GM18517 (cell line): ENCODE results near the gene UXT.
"Not testable (repeated sequence)": the region's sequence is repeated elsewhere in the genome, so short reads cannot be mapped to it uniquely, and the experiment has no call there.

Experiments
- ATAC-seq: cut with Tn5 transposase; IDR thresholded peaks from one replicate; pipeline ENCODE4 v1.9.1; 2021; ENCODE audit warnings: mild to moderate bottlenecking, moderate library complexity; ENCODE audit not compliant: unreplicated experiment

UXT gene, protein sequence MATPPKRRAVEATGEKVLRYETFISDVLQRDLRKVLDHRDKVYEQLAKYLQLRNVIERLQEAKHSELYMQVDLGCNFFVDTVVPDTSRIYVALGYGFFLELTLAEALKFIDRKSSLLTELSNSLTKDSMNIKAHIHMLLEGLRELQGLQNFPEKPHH

DNA sequence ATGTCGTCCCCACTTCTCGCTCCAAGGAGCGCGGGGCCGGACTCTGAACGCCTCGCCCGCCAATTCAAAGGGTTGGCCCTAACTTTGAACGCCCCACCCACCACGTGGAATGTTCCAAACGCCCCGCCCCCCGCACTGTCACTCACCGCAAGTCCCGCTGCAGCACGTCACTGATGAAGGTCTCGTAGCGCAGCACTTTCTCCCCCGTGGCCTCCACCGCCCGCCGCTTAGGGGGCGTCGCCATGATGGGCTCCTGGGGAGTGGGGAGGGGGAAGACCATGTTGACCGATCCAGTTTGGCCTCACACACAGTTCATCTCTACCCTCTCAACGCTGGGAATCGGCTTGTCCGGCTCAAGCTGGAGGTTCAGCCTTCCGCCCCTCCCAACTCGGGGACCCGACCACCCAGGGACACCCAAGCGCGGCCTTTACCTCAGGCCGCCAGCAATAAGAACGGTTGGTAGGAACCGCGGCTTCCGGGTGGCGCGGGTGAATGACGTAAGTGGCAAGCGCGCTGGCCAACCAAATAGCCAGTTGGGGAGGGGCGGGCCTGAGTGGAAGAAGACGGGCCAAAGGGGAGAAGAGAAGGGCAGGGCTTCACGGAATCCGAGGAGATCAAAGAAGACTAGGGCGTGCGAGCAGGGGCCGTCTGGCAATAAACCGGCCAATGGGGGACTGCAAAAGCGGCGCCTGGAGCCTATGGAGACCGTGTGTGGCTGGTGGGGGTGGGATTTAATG lies at the start of gene UXT:
Gene UXT (minus strand): TSS at position 497 of the 737 bp plus-strand sequence. CDS start 253 bp downstream, at position 244.
- ATAC-seq, result peak; percentile 73

DNA sequence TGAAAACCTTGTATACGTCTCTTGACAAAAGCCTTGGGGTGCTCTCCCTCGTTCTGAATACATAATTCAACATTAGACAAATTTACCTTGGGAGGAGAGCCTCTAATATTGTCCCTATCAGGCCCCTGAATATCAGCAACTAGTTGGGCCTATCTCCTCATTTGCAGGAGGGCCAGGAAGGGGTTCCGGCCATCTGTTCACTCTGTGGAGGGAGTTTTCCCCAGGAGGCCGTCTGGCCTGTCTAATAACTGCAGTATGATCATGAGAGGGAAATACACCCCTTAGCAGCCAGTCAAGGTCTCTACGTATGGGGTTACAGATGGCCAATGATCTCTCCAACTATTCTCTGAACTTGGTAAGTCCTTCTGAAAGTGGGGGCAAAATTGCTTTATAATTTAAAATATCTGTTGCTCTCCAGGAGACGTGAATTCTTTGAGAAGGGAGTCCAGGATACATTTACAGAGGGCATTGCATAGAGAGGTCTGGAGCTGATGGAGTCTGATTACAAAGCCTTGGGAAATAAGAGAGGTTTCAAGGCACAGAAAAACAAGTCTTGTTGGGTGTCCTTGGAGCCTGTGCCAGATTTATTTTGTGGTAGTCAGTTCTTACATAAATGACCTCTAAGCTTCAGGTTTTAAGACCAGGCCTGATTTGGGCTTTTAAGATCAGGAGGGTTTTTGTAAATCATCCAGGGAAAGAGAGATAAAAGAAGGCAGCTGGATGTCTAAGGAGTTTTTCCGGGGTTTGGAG lies 48.2 kb upstream of the UXT start:
- ATAC-seq, result no peak

DNA sequence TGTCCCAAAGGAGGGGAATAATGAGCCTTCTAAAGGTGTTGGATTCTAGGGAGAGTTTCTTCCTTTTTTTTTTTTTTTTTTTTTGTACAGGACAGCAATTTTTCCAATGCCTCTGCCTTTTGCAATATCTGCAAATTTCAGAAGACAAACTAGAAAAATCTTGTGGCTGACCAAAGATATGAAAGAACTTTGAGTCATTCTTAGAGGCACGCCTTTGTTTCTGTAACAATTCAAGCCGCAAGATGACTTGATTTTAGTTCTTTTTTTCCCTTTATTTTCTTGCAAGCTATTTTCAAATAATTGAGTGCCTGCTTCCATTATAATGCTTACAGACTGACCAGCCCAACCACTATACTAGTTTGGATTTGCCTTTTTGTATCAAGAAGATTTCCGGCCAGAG lies 47.6 kb upstream of the UXT start:
- no peak for ATAC-seq

DNA sequence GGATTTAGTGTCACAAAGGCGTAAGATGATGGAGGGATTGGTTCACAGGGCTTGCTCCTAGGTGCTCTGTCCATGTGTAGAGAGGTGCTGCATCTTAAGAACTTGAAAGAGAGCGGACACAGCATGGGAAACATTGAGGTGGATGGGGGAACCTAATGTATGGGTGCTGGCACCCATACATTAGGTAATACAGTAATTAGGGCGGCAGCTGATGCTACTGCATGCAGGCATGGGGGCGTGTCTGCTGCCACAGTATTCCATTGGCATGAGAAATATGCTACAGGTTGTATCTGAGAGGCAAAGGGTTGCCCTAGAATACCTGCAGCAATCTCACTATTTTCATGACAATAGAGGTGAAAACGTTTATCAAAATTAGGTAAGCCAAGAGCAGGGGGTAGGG lies 45.8 kb upstream of the UXT start:
- no peak for ATAC-seq

DNA sequence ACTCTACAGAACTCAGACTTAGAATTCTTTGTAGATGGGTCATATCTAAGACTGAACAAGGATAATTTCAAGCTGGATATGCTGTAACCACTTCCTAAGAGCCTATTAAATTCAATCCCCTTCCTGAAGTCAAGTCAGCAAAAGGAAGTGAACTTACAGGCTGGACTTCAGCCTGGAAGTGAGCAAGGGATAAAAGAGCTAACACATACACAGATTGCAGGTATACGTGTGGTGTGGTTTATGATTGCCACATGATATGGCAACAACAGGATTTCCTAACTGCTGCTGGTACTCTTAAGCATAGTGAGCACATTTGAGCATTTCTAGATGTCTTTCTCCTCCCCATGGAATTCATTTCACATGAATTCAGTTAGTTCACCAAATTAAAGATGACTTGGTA lies 38.2 kb upstream of the UXT start:
- no peak for ATAC-seq

DNA sequence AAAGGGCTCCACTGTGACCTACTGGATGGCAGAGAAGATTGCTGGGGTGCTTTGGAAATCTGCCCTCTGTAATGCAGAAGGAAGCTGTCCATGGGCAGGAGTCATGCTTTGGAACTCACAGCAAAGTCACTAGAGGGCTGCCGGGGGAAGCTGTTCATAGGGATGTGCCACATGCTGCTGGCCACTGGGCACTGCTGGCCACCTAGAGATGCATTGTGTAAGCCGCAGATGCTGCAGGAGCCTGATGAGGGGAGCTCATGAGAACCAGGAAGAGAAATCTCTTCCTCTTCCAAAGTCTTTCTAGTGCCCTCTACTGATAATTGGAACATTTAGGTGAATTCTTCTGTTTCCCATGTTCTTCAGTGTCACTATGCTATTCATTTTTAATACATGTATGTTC lies 31.2 kb upstream of the UXT start:
- no peak for ATAC-seq

DNA sequence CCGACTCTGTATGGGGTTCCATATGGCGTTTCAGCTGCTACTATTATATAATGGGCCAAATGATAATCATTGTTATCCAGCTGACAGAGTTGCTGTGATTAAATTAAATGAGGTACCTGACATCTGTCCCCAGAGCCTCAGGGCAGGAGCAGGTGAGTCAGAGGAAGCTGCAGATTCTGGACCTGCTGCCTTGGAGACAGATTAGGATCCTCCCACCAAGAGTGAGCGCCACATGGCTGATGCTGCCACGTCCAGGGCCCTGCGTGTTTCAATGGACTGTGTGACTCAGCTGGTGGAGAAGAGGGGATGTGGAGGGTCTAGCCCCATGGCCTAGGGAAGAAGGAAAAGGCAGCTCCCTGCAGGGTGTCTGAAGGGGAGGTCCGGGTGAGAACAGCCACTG lies 28.3 kb upstream of the UXT start:
- ATAC-seq, result no peak

DNA sequence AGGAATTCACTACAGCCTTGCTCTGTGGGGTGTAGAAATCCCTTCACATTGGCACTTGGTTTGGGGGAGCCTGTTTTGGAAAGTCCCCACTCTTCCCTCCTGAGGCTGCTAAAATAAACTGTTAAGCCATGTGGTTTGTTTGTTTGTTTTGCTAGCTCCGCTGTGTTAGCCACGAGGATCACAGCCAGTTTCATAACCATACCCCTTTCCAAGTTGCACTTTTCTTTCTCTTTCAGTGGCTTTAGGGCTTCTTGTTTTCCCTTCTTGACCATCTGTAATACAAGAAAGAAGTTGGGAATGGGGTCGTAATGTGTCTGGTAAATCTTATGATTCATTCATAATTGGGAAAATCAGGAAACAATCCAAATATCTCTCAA lies 24.8 kb upstream of the UXT start:
- ATAC-seq, result no peak

DNA sequence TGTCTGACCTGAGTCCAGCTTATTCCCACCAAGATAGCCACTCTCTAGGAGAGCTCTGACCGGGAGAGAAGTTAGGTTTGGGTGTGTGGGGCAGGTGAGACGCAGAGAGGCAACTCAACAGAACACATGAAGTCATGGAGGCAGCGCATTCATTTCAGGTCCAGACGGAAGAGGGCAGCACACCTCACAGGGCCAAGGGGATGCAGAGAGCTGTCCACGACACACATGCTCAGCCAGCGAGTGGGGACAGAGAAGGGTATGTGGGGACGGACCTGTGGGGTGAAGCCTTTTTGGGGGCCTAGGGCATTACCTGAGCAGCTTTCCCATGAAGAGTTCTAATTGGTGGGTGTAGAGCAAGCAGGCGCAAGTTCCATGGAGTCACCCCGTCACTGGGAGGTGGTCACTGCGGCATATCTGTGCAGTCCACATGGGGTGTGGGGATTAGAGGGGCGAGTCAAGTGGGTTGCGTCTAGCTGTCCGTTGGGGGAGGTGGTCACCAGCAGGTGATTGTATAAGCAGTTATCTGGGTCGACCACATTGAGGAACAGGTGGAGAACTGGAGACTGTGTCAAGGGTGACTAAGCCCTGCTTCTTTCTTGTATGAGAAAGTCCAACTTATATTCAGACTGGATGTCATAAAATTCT lies 24.3 kb upstream of the UXT start:
- ATAC-seq, result no peak

DNA sequence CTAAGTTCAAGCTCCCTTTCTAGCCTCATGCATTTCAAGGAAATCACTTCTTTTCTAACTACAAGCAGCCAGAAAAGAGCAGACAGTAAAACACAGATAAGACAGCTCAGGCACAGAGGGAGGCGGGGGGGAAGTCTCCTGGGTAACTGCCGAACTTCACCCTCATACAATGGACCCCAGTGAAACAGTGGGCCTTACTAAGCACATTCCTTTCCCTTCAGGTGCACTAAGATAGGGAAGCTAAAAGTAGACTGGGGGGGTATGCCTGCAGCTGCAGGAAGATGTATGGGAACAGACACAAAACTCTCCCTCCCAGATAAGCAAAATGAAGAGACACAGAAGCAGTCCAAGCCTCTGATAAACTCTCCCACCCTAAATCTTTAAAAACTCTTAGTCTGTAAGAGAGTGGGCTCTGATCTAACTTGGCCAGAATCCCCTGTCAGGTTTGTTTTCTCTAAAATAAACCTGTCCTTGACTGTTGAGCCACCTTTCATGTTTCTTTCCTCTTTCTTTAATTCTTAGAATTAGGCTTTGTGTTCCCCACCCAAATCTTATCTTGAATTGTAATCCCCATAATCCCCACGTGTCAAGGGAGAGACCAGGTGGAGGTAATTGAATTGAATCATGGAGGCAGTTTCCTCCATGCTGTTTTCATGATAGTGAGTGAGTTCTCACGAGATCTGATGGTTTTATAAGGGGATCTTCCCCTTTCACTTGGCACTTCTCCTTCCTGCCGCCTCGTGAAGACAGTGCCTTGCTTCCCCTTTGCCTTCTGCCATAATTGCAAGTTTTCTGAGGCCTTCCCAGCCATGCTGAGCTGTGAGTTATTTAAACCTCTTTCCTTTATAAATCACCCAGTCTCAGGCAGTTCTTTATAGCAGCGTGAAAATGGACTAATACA lies 17.2 kb upstream of the UXT start:
- not testable (repeated sequence) for ATAC-seq

DNA sequence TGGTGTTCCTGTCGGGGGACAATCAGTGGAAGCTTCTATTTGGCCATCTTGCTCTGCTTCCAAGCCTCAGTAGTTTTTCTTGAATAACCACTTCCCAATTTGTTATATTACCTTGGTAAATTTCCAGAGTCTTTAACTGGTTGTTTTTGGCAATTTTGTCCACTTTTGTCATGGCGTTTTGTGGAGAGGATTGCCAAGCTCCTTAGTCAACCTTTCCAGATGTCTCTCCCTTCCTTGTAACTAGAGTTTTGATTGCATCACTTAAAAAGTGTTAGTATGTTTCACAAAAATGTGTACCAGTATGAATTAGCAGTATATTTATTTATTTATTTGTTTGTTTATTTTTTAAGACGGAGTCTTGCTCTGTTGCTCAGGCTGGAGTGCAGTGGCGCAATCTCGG lies 15.8 kb upstream of the UXT start:
- no peak for ATAC-seq

DNA sequence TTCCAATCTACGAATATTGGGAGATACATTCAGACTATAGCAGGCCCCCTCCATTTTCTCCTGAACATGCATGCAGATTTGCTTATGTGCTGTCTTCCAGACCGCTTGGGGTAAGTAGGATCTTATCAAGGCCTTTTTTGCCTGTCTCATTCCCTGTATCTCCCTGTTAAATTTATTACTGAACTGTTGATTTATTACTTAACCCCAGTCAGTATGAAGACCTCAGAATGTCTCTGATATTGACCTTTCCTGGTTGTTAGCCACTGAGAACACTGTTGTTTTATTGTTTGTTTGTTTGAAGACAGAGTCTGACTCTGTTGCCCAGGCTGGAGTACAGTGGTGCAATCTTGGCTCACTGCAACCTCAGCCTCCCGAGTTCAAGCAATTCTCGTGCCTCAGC lies 6.8 kb upstream of the UXT start:
- not testable (repeated sequence) for ATAC-seq

DNA sequence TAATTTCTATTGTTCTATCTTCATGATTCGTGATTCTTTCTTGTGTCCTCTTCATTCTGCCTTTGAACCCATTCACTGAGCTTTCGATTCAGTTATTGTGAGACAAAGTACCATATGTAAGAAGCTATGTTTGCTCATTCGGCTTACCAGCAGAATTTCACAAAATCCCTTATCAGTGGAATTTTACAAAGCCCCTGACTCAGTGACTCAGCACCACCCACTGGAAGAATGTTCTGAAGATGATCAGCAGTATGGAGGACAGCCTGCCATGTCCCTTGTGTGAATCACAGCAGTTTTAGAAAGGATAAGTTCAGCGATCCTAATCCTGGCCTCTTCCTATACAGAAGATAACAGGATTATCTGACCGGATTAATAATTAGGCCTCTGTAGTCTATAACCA lies 5.8 kb upstream of the UXT start:
- ATAC-seq, result no peak

DNA sequence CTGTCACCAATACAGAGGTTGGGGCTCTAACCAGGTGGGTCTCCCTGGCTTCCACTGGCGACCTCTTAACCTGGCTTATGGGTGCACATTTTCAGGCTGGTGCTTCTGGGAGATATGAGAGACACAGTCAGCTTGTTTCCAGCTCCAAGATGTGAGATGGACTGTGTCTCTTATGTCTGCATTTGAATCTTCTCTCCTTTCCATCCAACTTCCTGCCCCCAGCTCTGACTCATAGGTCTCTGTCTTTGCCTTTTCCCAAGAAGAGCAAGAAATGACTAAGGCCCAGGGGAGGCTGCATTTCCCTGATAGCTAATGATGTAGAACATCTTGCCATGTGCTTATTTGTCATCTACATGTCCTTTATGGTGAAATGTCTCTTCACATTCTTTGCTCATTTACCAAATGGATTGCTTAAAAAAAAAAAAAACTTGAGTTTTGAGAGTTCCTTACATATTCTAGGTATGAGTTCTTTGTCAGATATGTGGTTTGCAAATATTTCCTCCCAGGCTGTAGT lies 3.2 kb upstream of the UXT start:
- ATAC-seq, result no peak

DNA sequence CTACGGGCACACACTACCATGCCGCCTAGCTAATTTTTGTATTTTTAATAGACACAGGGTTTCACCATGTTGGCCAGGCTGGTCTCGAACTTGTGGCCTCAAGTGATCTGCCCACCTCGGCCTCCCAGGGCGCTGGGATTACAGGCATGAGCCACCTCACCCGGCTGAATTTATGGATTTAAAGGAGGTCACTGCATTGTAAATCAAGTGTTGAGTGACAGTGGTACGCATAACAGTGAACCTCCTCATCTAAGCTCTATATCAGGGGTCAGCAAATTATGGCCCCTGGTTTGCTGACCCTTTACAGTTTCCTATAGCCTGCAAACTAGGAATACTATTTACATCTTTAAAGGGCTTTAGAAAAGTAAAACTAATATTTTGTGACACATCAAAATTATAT lies 2.6 kb upstream of the UXT start:
- ATAC-seq, result no peak

DNA sequence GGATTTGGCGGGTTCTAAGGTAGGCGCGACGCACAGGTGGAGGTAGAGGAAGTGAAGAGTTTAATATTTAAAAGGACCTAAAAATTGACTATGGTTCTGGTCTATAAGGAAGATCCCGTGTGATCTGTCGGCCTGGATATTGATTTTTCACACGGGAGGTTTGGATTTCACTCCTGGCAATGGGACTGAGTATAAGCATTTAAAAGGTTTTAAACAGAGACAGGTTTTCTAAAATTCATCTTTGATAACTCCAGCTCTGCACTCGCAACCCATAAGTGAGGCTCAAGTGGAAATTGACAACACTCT lies 394 bp upstream of the UXT start:
- ATAC-seq, result no peak

DNA sequence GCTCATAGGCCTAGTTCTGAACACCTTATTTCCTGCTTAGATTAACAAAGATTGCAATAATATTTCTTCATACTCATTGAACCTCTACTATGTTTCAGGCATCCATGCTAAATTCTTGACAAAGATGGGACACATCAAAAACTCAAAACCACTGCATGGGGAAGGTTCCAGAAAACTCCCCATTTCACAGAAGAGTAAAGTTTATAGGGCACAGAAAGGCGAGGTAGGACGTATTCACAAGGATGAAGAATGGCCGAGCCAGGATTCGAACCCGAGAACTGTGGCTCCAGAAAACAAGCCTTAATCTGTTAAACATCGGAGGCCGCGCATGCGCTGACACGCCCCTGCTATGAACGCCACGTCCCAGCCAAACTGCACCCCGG lies 688 bp downstream of the UXT start:
- no peak for ATAC-seq

DNA sequence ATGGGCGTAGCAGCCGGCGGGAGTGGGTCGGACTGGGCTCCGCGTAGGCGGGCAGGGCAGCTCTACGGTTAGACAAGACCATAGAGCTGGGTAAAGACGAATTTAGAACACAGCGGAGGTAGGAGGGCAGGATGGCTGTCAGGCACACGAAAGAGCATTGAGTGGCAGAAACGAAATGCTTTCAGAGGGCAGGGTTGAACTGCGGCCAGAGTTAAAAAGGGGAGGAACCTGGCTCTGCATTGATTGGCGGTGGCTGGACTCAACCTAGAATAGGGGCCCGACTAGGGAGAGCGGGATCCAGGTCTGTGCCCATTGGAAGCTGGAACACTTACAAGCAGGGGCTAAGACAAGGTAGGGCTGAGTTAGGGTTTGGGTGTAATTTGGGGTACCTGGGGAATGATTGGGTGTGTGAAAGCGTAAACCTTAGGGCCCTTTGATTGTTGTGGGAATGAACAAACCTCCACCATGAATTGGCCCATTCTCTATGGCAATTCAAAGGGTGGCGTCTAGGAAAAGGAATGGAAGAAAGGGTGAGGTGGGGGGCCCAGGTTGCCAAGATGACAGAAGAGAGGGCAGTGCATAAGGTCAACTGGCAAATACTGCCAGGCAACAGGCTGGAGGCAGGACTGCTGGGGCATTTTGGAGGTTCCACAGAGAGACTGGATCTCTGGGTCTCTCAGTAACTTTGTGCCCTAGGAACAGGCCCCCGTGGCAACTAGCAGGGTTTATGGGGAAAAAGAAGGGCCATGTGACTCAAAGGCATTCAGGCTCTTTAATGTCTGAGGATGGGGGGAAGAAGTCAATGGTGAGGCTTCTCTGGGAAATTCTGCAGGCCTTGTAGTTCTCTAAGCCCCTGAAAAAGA lies 7.7 kb downstream of the UXT start:
- ATAC-seq, result no peak

DNA sequence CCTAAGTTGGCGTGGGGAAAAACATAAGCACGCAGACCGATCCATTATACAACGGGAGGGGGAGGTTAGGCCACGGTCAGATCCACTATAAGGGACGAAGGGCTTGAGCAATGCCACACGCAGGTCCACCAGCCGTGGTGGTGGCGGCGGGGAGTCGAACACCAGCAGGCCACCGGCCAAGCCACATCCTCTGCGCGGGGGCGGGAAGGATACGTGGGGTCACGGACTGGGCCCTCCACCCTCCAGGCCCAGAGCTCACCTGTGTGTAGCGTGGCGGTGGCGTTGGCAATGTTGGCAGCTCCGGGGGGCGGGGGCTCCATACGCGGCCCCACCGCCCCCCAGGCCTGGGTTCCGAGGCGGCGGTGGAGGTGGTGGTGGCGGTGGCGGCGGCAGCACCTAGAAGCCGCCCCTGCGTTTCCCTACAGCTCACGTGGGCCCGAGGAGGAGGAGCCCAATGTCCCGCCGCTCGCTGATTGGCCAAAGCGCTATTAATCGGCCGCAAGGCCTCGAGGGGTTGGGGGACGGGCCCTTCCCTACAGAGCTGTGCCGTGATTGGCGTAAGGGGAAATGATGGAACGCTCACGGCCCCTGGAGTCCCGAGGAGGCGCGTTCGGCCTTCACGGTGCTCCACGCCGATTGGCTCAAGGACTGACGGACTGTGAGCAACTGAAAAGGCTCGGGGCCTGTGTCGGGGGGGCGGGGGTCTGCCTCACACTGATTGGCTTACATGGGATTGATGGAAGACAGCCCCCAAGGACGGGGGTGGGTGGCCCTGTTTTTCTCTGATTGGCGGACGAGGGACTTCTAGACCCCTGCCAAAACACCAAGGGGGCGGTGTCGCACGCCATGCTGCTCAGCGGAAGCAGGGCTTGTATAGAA lies 8.6 kb downstream of the UXT start, which contains the start of gene ELK1:
Gene ELK1 (minus strand): TSS at position 400 of the 879 bp plus-strand sequence. CDS start 9,122 bp downstream, outside the sequence.
- peak; percentile 79 for ATAC-seq
